NB4 (cell line): ENCODE data around the gene SIRPA.

Experiments used
- DNase-seq: peaks from one replicate; pipeline ENCODE4 v3.0.0; 2010; ENCODE audit warnings: low read depth
- H3K4me3 ChIP-seq: one replicate; pipeline ENCODE4 v1.5.1; 2011; ENCODE audit warnings: mild to moderate bottlenecking, low read depth, low read length, moderate library complexity
- CTCF ChIP-seq: IDR thresholded peaks from one replicate; pipeline ENCODE4 v1.5.1; 2012; ENCODE audit warnings: low read depth, low read length
- MAX ChIP-seq: IDR thresholded peaks from 2 replicates; pipeline ENCODE4 v1.6.1; 2011; ENCODE audit warnings: low read depth, low read length
- MYC ChIP-seq: IDR thresholded peaks from 2 replicates; pipeline ENCODE4 v1.6.1; 2011; ENCODE audit warnings: low read depth, low read length
- POLR2A ChIP-seq: IDR thresholded peaks from 2 replicates; pipeline ENCODE4 v1.6.1; 2011; ENCODE audit warnings: mild to moderate bottlenecking; ENCODE audit not compliant: insufficient read length; ENCODE audit errors: extremely low read depth

SIRPA gene

GRCh38 chr20:1945134-1945618 is 50.0 kb downstream of the SIRPA start:
- TF ChIP-seq MYC (peak; percentile 93), POLR2A (peak; percentile 24), CTCF (no peak), MAX (peak; percentile 82)
- DNase-seq, result peak; percentile 97
- H3K4me3 ChIP-seq, result peak overlapping the region; percentile 41

GRCh38 chr20:1945660-1946059 is 50.5 kb downstream of the SIRPA start:
- TF ChIP-seq CTCF (no peak), POLR2A (no peak), MAX (no peak), MYC (no peak)
- DNase-seq, result peak; percentile 81
- H3K4me3 ChIP-seq, result peak overlapping the region; percentile 41

- TF ChIP-seq MAX (no peak), POLR2A (no peak), CTCF (no peak), MYC (no peak)
- DNase-seq, result no peak
- no peak overlapping the region for H3K4me3 ChIP-seq
Measured at GRCh38 chr20:1946442-1946761, 51.2 kb downstream of the SIRPA start.

GRCh38 chr20:1946762-1947534 is 51.7 kb downstream of the SIRPA start:
- TF ChIP-seq POLR2A (no peak), MAX (no peak)
- H3K4me3 ChIP-seq, result no peak overlapping the region
- DNase-seq, result peak; percentile 76

GRCh38 chr20:1947535-1947846 is 52.3 kb downstream of the SIRPA start:
- H3K4me3 ChIP-seq, result no peak overlapping the region
- no peak for DNase-seq
- TF ChIP-seq POLR2A, result no peak

- TF ChIP-seq MYC (no peak), CTCF (no peak), MAX (no peak), POLR2A (no peak)
- no peak overlapping the region for H3K4me3 ChIP-seq
- no peak for DNase-seq
Measured at GRCh38 chr20:1949347-1950100, 54.3 kb downstream of the SIRPA start.

- no peak for TF ChIP-seq MAX
- TF ChIP-seq POLR2A, result no peak
- no peak for TF ChIP-seq CTCF
- no peak for TF ChIP-seq MYC
- no peak for DNase-seq
- no peak overlapping the region for H3K4me3 ChIP-seq
Measured at GRCh38 chr20:1950836-1951235, 55.6 kb downstream of the SIRPA start.
